Measurements from ENCODE around the gene PARL.

Gene PARL

DNA sequence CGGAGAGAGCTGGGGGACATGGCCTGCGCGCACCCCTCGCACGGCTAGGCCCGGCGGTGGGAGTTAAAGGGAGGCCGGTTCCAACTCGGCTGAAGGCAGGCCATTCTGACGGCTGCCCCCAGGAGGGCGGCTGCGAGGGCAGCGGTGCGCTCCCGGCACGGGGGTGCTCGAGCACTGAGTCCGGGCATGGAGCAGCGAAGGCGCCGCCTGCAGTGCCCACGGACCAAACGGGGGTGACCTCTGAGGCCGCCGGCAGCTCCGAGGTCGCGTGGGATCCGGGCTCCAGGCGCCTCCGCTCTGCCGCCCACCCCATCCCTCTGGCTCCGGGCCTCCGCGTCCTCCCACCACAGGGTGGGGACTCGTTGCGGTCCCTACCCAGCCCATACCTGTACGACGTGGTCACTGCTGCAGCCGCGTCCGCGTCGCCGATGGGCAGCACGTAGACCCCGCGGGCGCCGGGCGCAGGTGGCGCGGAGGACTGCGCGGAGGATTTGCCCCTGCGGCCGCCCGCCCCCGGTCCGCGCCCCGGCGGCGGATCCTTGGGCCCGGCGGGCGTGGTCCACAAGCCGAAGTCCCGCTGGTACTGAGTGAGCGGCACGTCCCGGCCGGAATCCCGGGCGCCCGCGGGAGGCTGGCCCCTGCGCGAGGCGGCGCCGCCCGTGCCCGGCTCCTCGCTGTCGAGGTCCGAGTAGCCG is 59.8 kb downstream of the PARL start:
- TF ChIP-seq, protein P1, sequence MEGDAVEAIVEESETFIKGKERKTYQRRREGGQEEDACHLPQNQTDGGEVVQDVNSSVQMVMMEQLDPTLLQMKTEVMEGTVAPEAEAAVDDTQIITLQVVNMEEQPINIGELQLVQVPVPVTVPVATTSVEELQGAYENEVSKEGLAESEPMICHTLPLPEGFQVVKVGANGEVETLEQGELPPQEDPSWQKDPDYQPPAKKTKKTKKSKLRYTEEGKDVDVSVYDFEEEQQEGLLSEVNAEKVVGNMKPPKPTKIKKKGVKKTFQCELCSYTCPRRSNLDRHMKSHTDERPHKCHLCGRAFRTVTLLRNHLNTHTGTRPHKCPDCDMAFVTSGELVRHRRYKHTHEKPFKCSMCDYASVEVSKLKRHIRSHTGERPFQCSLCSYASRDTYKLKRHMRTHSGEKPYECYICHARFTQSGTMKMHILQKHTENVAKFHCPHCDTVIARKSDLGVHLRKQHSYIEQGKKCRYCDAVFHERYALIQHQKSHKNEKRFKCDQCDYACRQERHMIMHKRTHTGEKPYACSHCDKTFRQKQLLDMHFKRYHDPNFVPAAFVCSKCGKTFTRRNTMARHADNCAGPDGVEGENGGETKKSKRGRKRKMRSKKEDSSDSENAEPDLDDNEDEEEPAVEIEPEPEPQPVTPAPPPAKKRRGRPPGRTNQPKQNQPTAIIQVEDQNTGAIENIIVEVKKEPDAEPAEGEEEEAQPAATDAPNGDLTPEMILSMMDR (IDR thresholded peaks at IDR 0.05; ENCODE audit: low read depth, low read length) = peak; percentile 5
- peak overlapping the region; percentile 56 to 67 for H3K4me3 ChIP-seq (replicated peaks in 1 of 2; ENCODE audit: low read depth in 2 of 2, low read length in 2 of 2)
- no peak for DNase-seq (ENCODE audit: low read depth in 2 of 2)

DNA sequence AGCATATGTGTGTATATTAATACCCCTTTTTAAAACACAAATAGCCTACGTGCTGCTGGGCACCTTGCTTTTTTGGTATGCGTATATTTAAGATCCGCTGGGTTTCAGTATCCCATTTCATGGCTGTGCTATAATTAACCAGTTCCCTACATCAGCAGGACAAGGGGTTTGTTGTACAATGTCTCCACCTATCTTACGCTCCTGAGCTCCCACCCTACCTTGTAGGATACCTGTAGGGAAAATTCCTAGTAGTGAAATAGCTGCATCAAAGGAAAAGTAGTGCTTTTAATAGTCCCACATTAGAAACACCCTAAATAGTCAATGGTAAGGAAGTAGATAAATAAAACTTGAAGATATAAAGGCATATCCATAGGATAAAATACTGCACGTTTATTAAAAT is 60.7 kb downstream of the PARL start:
- no peak for DNase-seq (ENCODE audit: low read depth in 2 of 2)
- TF ChIP-seq, protein P1 (IDR thresholded peaks at IDR 0.05; ENCODE audit: low read depth, low read length) = no peak
- no peak overlapping the region for H3K4me3 ChIP-seq (replicated peaks in 1 of 2; ENCODE audit: low read depth in 2 of 2, low read length in 2 of 2)

DNA sequence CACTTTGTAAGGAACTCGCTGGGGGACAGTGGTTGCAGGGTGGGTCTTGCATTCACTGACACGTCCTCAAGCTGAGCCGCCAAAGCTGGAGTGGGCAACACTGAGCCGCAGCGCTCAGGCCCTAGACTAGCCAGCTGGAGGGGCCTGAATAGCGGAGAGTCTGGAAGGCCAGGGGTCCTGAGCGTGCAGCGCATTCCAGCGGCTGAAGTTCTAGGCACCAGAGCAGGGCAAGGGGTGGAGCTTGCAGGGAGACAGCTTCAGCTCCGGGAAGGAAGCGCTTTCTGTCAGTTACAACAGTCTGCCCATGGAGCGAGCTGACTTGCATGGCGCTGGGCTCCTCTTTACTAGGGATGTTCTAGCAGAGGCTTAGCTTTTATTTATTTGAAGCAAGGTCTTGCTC is 62.0 kb downstream of the PARL start:
- no peak overlapping the region for H3K4me3 ChIP-seq (replicated peaks in 1 of 2; ENCODE audit: low read depth in 2 of 2, low read length in 2 of 2)
- TF ChIP-seq, protein P1 (IDR thresholded peaks at IDR 0.05; ENCODE audit: low read depth, low read length) = no peak
- no peak for DNase-seq (ENCODE audit: low read depth in 2 of 2)

GRCh38 chr3:183819831-183820230 is 64.8 kb downstream of the PARL start:
- no peak for DNase-seq (ENCODE audit: low read depth in 2 of 2)
- TF ChIP-seq, protein P1 (IDR thresholded peaks at IDR 0.05; ENCODE audit: low read depth, low read length) = no peak
- no peak overlapping the region for H3K4me3 ChIP-seq (replicated peaks in 1 of 2; ENCODE audit: low read depth in 2 of 2, low read length in 2 of 2)

DNA sequence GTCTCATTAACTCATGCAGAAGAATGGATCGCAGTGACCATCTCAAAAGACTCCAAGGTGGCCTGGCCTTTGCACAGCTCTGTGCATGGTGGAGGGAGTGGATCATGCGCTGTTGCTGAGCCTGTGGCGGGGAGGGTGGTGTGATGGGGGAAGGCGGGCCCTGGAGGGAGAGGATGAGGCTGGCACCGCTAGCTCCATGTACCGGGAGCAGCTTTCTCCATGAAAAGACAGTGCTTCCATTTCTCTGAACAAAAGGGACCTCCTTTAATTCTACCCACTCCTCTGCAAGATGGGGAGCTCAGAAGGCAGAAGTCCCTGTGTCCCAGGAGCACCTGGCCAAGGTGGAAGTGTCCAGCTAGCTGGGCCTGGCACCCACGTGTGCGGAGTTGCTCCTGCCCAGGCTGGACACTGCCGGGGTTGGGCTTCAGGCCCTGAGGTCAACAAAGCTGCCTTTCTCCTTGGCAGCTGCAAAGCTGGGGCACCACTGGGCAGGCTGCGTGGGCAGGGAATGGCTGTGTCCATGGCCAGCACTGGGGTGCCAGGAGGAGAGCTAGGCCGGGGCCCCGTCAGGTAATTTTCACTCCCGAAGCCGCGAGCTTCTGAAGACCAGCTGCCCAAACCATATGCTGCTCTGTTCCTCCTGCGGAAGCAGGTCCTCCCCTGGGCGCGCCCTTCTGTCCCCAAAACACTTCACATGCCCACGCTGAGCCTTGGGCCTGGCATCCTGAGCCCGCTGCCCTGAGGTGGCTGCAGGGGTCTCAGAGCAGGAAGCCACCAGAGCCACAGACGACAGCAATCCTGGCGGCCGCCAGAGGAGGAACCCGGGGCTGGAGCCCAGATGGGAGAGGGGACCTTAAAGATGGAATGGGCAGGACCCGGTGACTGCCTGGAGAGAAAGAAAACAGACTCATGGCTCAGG is 65.7 kb downstream of the PARL start:
- no peak for DNase-seq (ENCODE audit: low read depth in 2 of 2)
- TF ChIP-seq, protein P1 (IDR thresholded peaks at IDR 0.05; ENCODE audit: low read depth, low read length) = no peak
- no peak overlapping the region for H3K4me3 ChIP-seq (replicated peaks in 1 of 2; ENCODE audit: low read depth in 2 of 2, low read length in 2 of 2)

DNA sequence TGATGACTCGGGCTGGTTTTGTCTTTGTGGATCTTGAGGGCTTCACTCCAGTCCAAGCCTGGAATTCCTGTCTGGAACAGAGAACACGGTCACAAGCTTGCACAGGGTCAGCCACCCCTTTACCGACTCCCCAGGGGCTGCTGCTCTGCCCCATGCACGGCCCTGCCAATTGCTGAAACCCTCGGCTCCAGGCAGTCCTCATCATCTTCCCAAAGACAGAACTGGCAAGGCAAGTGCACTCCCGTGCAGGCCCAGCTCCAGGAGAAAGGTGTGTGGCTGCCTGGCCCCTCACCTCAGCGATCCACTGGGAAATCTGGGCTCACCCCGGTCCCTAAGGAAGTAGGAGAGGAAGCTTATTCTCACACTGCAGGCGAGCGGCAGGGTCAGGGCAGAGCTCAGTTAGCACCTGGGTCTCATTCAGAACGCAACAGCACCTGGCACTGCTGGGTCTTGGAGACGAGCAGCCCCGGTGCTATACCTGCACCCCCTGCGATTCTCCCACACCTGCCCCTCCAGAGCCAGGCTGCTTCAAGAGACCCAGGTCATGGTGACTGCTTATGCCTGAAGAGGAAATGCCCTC is 66.5 kb downstream of the PARL start:
- TF ChIP-seq, protein P1 (IDR thresholded peaks at IDR 0.05; ENCODE audit: low read depth, low read length) = no peak
- DNase-seq (ENCODE audit: low read depth in 2 of 2) = no peak
- no peak overlapping the region for H3K4me3 ChIP-seq (replicated peaks in 1 of 2; ENCODE audit: low read depth in 2 of 2, low read length in 2 of 2)
